ENCODE data around the gene PRKN.

DNA sequence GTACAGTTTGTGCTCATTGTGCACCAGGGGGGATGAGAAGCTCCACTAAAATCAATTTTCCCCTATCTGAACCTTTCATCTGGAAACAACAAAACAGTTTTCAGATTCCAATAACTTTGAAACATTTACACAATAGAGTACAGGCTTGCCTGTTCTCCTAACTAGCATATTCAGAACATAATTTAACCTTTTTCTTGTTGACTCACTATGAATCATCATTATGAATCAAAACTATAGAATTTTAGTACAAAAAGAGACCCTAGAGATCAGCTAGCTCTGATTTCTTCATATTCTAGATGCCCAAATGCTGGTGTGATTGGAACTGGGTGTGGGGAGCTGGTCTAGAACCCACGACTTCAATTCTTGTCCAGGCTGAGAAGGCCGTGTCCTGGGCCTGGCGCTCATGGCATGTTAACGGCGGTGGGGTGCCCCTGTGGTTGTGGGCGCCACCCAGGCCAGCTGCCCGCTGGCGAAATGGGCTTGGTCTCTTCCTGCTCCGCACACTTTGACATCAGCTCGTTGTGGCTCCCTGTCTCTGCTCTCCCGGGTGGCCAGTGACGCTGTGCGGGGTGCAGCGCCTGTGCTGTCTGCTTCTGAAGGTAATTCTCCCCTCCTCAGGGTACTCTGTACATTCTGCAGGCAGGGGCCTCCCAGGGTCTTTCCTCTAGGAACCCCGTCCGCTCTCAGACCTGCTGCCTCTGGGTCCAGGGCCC lies 1423.8 kb downstream of the PRKN start:
- TF ChIP-seq, protein P1, sequence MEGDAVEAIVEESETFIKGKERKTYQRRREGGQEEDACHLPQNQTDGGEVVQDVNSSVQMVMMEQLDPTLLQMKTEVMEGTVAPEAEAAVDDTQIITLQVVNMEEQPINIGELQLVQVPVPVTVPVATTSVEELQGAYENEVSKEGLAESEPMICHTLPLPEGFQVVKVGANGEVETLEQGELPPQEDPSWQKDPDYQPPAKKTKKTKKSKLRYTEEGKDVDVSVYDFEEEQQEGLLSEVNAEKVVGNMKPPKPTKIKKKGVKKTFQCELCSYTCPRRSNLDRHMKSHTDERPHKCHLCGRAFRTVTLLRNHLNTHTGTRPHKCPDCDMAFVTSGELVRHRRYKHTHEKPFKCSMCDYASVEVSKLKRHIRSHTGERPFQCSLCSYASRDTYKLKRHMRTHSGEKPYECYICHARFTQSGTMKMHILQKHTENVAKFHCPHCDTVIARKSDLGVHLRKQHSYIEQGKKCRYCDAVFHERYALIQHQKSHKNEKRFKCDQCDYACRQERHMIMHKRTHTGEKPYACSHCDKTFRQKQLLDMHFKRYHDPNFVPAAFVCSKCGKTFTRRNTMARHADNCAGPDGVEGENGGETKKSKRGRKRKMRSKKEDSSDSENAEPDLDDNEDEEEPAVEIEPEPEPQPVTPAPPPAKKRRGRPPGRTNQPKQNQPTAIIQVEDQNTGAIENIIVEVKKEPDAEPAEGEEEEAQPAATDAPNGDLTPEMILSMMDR (conservative IDR thresholded peaks at IDR 0.05): no peak
- no peak for TF ChIP-seq EZH2 (IDR thresholded peaks at IDR 0.05; ENCODE audit: low read depth)
